GM19438 (cell line): ENCODE data around the gene NTM.
"Not testable (repeated sequence)": the region's sequence is repeated elsewhere in the genome, so short reads cannot be mapped to it uniquely, and the experiment has no call there.

ENCODE experiments used
- ATAC-seq: cut with Tn5 transposase; IDR thresholded peaks from one replicate; pipeline ENCODE4 v1.9.1; 2021; ENCODE audit warnings: low read depth; ENCODE audit not compliant: unreplicated experiment

The NTM gene

GRCh38 chr11:131370090-131370751, at the start of gene NTM:
Gene NTM, plus strand, starts transcription at chr11:131370615.
- no peak for ATAC-seq

GRCh38 chr11:131324921-131325570, 45.4 kb upstream of the NTM start:
- no peak for ATAC-seq

DNA sequence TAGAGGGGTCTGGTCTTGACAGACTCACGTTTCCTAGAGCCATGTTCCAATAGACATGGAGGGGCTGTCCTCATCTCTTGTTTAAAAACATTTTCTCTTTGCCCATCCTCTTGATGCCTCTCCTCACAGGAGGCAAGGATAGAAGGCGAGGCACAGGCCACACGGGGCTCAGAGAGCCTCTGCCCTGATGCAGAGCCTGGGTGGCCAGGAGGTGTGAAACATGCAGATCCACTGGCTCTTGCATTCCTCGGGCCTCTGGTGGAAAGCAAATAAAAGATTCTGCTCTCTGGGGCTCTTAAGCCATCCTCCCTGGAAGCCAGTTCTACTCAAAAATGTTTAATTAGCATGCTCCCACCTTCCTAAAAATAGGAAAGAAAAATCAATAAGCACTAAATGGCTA, 43.6 kb upstream of the NTM start:
- ATAC-seq: no peak

GRCh38 chr11:131327421-131327820, 43.0 kb upstream of the NTM start:
- no peak for ATAC-seq

GRCh38 chr11:131328843-131329242, 41.6 kb upstream of the NTM start:
- ATAC-seq: no peak

- ATAC-seq: no peak
These were observed 39.4 kb upstream of the NTM start for GRCh38 chr11:131331010-131331409.

DNA sequence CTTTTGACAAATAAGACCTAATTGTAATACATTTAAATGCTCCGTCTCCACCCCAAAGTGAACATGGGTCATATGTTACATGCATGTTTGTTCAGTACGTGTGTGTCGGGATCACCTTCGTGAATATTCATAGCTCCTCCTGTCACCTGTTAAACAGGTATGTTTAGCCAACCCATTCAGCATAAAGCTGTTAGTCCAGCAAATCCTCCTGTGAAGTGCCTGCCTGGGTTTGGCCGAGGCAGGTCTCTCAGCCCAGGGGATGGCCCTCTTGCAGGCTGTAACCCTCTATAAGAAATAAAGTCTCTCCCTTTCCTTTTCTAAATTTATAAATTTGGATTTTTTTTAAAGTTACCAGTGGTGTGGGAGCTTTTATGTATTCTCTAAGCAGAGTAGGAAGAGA, 38.9 kb upstream of the NTM start:
- ATAC-seq: no peak

DNA sequence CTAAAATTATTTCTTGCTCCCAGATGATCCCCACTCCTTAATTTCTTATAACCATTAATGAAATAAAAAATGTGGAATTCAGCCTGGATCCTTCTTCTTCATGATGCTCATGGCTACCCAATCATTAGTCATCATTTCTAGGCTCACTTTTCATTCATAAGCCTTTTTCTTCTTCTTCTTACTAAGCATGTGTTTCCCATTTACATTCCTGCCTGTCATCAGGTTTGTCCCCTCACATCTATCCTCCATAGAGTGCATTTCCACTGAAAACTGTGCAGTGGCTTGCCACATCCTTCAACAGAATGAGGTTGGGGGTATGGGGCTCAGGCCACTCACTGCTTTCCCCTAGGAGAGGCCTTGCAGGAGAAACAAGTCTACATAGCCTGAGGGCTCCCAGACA, 35.8 kb upstream of the NTM start:
- no peak for ATAC-seq

GRCh38 chr11:131341900-131342299, 28.5 kb upstream of the NTM start:
- ATAC-seq: not testable (repeated sequence)

DNA sequence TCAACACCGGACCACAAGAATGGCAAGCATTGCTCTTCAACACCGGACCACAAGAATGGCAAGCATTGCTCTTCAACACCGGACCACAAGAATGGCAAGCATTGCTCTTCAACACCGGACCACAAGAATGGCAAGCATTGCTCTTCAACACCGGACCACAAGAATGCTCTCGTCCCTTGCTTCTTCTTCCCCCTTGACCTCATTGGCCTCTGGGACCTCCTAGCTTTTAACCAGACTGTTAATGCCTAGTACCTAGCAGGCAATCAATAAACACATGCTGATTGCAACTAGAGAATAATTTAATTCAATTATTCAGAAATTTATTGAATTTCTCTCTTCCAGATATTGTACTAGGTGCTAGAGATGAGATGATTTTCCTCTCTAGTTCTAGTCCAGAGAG, 28.0 kb upstream of the NTM start:
- not testable (repeated sequence) for ATAC-seq

GRCh38 chr11:131345406-131345805, 25.0 kb upstream of the NTM start:
- no peak for ATAC-seq

- no peak for ATAC-seq
These were observed 20.9 kb upstream of the NTM start for GRCh38 chr11:131349368-131350086.

GRCh38 chr11:131350872-131351271, 19.5 kb upstream of the NTM start:
- no peak for ATAC-seq

DNA sequence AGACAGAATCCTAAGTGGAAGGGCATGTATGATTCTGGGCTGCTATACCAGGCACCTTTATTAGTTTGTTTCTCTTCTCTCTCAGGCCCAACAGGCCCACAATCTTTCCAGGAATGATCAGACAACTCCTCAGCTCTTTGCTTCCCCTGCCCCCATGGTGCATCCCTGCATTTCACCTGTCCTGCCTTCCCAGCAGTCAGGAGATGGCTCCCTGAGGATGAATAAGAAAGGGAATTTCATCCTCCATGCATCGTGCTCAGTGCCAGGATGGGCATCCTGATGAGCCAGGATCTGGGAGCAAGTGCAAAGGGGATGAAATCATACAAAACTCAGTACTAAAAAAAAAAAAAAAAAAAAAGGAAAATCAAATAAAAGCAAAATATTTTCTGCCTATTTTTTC, 18.6 kb upstream of the NTM start:
- ATAC-seq: no peak

DNA sequence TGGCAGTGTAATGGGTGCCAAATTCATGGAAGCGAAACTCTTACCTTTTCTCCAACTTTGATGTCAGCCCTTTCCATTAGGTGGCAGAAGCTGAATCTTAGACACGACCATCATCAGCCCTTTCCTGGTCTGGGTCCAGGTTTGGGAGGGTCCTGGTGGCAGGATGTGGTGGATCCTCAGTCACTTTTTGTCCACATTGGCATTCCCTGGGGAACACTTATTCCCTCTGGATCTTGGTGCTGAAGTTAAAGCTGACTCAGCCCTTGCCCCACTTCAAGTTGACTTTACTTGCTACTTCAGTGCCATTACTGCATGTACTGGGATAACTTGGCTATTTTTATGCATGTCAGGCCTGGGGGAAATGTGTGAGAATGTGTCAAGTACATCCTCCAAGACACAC, 16.6 kb upstream of the NTM start:
- no peak for ATAC-seq

DNA sequence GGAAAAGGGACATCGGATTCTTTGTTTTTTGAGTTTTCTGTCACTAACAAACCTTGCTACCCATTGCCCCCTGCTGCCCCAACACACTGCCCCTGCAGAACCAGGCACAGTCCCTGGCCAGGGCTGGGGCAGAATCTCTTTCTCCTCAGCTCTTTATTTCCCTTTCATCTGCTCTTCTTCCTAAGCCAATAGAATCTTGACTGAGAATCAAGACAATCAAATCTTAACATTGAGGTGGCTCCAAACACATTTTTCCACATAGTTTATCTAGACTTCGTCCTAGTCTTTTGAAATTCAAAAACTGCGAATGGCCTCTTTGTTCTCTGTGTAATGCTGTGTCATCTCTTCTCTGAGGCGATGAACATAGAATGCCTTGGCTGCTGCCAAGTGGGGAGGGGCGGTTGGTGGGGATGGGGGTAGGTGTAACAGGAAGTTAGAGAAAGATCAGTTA, 16.1 kb upstream of the NTM start:
- ATAC-seq: no peak

DNA sequence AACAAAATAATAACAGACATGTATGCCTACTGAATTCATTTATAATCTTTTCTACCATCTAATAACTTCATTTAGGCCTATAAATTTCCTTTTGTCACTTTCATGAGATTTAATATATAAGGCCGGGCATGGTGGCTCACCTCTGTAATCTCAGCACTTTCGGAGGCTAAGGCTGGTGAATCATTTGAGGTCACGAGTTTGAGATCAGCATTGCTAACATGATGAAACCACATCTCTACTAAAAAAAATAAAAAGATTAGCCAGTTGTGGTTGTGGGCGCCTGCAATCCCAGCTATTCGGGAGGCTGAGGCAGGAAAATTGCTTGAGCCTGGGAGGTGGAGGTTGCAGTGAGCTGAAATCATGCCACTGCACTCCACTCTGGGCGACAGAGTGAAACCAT, 14.2 kb upstream of the NTM start:
- ATAC-seq: no peak

GRCh38 chr11:131365329-131365930, 5.0 kb upstream of the NTM start:
- ATAC-seq: no peak

DNA sequence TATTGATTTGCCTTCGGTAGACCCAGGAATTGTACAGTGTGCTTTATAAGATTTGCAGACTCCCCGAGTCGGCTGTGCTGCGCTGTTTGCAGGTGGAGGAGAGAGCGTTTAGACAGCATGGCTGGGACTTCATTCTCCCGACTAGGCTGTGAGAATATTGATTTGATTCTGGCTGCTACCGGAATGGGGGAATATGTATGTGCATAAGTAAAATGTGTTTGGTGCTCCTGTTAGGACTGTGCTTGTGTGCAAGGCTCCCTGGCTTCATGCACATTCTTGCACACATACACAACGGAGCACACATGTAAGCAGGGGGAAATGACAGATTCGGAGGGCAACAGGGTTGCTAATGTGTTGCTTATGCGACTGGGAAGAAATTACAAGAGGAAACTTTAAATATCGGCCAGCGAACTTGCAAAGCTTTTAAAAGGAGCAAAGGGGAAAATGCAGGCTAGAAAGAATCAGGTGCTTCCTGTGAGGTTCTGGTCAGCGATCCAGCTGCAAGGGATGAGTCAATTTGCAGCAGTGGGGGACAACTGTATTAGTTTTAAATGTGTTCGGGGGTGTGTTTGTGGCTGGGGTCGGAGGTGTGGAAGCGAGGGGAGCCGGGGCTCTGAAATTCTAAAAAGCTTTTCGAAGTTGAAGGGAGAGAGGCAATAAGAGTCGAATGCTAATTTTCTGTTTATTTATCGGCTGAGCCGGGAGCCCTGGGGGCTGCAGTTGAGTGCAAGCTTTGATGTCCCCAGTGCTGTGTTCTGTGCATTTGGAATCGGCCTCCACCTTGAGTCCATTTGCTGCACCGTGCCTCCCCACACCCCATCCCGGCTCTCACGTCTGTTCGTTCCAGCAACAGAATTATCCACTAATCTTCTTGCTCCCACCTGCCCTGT, 731 bp downstream of the NTM start:
- no peak for ATAC-seq

DNA sequence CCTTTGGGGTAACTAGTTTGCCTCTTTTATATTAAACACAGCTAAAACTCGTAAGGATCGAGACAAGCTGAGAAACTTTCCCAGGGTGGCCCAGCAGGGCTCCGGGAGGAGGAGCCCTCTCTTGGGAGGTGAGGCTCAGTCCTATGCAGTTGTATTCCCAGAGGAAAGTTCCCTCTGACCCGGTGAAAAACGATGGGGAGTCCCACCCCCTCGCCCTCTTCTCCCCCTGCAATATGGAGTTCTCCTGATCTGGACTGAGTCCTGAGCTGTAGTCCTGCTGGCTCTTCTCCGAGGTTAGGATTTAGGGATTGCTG, 1.3 kb downstream of the NTM start:
- no peak for ATAC-seq
